Kidney tubule cell (primary cell): ENCODE data around the gene PITPNB.

ENCODE experiments used
- DNase-seq: peaks from one replicate; pipeline ENCODE4 v3.0.0-alpha.2; 2018; ENCODE audit warnings: low spot score

The PITPNB gene

GRCh38 chr22:27859336-27859735 lies 59.7 kb downstream of the PITPNB start:
- no peak for DNase-seq

GRCh38 chr22:27858626-27859025 lies 60.4 kb downstream of the PITPNB start:
- no peak for DNase-seq

DNA sequence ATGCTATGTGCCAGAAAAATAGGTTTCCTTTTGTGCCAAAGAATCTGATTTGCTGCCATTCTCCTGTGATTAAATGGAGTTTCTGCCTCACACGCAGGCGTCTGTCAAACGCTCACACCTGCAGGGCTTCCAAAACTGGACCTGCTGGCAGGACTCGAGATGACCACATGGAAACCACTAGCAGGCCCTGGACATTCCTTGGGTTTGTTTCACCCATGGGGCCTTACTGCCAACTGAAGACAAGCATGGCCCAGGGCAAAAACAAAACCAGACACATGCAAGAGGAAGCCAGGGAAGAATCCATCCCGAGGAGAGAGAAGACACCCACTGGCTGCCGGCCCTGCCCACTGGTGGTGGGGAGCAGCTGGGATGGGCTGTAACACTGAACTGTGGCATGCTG lies 61.6 kb downstream of the PITPNB start:
- DNase-seq, result no peak

- no peak for DNase-seq
Measured at GRCh38 chr22:27856386-27856785, 62.7 kb downstream of the PITPNB start.

DNA sequence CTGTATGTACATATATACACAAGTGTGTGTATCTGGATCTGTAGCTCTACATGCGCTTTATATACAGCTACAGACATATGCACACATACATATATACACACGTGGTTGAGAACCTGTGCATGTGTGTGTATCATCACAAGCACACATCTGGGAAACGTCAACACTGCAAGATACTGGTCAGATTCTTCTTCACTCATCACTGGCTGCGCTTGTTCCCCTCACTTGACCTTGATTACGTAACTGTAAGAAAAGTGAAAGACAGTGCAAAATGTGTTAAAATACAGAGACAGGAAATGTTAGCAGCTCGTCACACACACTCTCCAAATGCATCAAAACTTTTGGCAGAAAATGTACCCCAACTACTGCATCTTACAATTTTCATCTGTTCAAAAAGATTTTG lies 65.6 kb downstream of the PITPNB start:
- DNase-seq, result no peak

DNA sequence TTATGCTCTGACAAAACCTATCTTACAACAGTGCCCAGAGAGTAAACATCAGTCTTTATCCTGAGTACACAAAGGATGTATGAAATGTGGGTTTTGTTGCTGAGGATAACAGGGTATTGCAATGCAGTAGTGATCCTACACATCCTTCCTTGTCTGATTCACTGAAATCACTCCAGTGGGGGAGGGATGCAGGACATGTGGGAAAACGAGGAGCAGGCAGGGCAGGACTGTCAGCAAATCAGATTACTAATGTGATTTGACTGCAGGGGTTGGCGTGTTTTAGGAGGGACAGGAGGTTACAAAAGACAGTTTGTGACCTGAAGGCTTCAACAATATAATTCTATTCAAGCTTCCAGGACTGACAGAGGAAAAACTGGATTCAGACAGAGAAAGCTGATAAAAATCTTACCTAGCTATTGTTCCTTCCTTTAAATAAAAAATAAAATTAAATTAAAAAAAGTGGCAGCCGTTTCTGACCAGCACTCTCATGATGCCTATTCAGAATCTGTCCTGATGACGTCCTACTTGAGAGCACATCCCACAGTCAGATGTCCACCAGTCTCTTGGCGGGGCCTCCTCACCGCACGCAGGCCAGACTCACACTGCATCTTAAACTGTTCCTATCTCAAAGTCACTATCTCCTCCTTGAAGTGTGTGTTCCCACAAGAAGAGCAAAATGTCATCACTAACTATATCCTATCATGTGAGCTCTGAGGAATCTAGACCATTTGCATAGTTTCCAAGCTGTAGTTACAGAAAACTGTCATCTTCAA lies 66.9 kb downstream of the PITPNB start:
- no peak for DNase-seq

- DNase-seq, result no peak
Measured at GRCh38 chr22:27850000-27850521, 69.0 kb downstream of the PITPNB start.

- no peak for DNase-seq
Measured at GRCh38 chr22:27848005-27848404, 71.1 kb downstream of the PITPNB start.

DNA sequence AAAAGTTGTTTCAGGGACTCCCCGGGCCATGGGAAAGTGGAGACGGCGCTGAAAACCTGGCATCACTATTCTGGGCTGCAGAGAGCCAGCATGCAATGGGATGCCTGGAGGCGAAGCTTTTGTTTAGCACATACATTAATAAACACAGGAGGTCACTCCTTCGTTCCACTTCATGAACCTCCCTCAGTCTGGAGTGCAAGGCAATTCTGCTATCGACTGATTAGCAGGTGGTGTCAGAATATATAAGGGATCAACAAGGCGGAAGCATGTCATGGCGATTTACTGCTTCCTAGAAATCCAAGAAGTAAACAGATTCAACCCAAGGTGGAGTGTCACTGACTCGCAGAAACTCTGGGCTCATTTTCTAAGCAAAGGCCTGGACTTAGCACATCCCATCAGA lies 72.1 kb downstream of the PITPNB start:
- no peak for DNase-seq

GRCh38 chr22:27846248-27846757 lies 72.8 kb downstream of the PITPNB start:
- DNase-seq, result no peak

- DNase-seq, result no peak
Measured at GRCh38 chr22:27845644-27846043, 73.4 kb downstream of the PITPNB start.

- DNase-seq, result no peak
Measured at GRCh38 chr22:27844656-27845591, 74.1 kb downstream of the PITPNB start.

- no peak for DNase-seq
Measured at GRCh38 chr22:27844256-27844655, 74.8 kb downstream of the PITPNB start.

GRCh38 chr22:27843441-27843840 lies 75.6 kb downstream of the PITPNB start:
- DNase-seq, result no peak

DNA sequence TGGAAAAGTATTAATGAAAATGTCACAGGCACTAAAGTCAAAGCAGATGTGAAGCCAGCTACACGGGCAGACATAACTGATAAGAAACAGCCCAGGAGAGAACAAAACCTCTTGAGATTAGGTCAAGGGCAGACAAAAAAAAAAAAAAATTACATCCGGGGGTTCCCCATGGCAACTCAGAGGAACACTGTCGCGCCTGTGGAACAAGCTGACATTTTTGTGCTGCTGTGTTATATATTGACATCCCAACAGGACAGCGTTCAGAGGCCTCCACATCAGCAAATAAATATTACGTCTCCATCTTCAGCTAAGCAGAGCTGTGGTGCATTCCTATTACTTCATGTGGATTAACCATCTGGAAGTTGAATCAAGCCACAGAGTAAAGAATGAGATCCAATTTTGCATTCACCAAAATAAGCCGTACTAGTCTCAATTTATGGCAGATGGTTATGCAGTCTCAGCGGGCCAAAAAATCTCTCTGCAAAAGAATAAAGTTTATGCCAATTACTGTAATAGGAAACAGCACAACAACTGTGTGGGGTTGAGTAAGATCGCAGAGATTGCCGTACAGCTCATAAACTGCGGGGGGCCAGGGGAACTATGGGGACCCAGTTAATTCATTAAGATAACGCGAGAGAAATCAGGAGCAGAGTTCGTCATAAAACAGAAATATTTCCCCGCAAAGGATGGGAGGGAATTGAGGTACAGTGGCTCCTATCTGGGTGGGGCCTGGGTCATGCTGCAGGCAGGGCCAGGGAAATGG lies 76.2 kb downstream of the PITPNB start:
- no peak for DNase-seq

GRCh38 chr22:27842201-27842600 lies 76.9 kb downstream of the PITPNB start:
- no peak for DNase-seq

DNA sequence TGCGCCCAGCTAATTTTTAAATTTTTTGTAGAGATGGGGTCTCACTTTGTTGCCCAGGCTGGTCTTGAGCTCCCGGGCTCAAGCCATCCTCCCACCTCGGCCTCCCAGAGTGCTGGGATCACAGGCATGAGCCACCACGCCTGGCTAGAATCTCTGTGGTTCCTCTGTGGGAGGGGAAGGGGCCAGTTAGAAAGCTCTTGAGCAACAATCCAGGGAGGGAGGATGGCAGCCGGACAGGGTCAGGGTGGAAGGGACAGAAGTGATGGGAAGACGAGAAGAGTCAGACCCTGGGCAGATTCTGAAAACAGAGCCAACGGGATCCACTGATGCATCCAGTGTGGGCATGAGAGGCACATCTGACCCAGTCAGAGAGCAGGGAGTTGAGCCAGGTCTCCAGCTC lies 78.6 kb downstream of the PITPNB start:
- no peak for DNase-seq

DNA sequence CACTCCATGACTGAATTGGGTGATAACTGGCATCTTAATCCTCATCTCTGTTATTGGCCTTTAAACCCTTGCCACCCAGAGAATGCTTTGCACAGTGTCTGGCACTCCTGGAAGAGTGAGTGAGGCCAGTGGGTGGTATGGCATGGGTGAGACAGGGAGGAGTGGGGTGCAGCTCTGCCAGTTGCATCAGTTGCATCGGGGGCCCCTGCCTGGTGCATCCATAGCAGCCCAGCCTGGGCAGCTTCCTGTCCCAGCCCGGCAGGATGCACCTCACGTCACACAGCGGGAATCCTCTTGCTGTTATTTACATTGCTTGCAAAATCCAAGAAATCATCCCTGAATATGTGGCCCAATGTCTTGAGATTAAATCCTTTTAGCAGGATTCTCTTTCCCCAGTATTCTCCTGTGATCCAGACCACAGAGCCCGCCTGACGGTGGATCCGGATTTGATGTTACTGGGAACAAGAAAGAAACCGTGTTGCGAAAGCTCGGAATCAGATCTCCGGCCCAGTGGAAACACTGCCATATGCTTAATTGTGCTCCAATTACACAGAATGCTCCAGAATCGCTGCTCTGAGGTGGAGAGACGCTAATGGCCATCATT lies 79.9 kb downstream of the PITPNB start:
- DNase-seq, result no peak

DNA sequence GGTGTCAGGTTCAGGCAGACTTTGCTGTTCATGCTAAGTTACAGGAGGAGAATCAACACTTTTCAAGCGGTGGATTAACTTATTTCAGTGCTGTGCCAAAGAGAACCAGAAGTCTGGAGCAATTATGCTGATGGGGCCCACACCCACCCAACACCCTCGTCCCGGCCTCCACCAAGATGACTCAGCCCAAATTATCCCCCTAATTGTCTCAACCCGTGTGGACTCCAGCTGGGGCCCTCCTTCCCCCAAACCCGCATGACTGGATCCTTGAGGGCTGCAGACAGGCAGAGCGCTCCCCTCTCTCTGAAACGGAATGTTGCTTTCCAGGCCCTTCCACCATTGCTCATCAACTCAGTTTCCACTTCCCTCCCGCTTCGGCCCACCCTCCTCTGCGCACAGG lies 82.9 kb downstream of the PITPNB start:
- no peak for DNase-seq

DNA sequence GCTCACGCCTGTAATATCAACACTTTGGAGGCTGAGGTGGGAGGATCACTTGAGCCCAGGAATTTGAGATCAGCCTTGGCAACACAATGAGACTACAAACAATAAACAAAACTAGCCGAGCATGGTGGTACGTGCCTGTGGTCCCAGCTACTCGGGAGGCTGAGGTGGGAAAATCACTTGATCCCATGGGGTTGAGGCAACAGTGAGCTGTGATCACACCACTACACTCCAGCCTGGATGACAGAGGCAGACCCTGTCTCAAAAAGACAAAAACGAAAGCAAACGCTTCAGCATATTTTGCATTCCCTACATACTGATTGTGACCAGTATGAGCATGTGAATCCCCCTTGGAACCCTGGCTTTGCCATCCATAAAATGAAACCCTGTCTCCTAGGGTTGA lies 83.6 kb downstream of the PITPNB start:
- DNase-seq, result peak; percentile 2

DNA sequence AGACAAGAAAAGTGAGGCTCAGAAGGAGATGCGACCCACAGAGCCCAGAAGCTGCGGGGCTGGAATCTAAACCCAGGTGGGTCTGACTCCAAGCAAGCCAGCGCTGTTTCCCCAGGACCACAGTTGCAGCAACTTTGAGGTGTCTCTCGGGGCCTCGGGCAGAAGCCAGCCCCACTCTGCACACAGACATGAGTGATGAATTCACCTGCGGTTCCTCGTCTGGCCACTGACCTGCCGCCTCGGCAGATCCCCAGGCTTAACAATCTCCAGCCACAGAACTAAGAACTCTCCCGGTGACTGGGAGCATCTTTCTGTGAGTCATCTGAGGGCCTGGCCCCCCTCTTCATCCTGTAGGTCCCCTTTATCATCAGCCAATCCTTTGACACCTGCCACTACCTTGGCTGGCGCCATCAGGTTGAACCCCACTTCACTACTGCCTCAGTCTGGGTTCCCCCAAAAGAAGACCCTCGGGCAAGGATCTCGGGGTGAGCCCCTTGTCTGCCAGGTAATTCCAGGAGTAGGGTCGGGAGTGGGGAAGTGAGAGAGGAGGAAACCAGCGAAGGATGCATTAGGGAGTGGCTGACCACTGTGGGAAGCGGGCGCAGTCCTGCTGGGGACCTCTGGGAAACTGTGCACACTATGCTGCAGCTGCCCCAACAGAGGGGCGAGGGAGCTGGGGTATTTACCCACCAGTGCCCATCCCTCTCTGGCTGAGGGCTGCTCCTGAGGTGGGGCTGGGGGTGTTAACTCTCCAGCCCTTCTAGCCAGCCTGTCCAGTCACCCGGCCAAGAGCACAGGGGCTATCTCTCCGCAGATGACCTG lies 84.5 kb downstream of the PITPNB start:
- no peak for DNase-seq
